GM13977 (cell line): Measurements from ENCODE around the gene TFR2.
A peak's percentile ranks its signal among the peaks of the same experiment; 100 is the strongest.

ENCODE experiments used
- DNase-seq: peaks from one replicate; pipeline ENCODE4 v3.0.0; 2012; ENCODE audit warnings: low spot score
- in situ Hi-C: fragments of 300-500 bp; cut with MboI; formaldehyde crosslinking; loops from one replicate; pipeline ENCODE4 v1.12.0; 2022; ENCODE audit warnings: low sequenced_read_pairs, low pct_unique_long_range_greater_than_20kb, mixed read lengths, inconsistent platforms; ENCODE audit not compliant: unreplicated experiment
- TF ChIP-seq, protein P1 (sequence below): IDR thresholded peaks from 2 replicates; pipeline ENCODE4 v1.5.1; 2012; ENCODE audit warnings: mild to moderate bottlenecking, control low read depth; ENCODE audit not compliant: insufficient read depth; ENCODE audit errors: extremely low read depth, missing control alignments

The TFR2 gene

DNA sequence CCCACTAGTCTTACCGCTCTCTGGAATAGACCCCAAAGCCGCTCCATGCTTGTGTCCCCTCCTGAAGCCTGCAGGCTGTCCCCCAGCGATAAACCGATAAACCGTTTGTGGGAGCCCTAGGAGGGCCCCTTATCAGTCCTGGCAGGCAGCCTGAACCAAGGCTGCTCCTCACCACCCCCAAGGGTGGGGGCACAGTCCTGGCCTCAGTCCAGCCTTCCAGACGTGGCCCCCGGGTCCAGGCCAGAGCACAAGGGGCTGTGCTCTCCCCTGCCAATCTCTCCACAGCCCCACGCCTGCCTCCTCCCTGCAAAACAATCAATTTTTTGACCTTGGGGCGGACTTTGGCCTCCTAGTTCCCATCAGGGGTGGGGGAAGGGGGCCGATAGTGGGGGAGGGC is at the start of gene TFR2:
TSS of gene TFR2 (minus strand) at position 90 of the 397 bp plus-strand sequence. CDS start at position 47, 43 bp downstream.
- TF ChIP-seq, protein P1, sequence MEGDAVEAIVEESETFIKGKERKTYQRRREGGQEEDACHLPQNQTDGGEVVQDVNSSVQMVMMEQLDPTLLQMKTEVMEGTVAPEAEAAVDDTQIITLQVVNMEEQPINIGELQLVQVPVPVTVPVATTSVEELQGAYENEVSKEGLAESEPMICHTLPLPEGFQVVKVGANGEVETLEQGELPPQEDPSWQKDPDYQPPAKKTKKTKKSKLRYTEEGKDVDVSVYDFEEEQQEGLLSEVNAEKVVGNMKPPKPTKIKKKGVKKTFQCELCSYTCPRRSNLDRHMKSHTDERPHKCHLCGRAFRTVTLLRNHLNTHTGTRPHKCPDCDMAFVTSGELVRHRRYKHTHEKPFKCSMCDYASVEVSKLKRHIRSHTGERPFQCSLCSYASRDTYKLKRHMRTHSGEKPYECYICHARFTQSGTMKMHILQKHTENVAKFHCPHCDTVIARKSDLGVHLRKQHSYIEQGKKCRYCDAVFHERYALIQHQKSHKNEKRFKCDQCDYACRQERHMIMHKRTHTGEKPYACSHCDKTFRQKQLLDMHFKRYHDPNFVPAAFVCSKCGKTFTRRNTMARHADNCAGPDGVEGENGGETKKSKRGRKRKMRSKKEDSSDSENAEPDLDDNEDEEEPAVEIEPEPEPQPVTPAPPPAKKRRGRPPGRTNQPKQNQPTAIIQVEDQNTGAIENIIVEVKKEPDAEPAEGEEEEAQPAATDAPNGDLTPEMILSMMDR = no peak
- no peak for DNase-seq
- in situ Hi-C loops = no loop called here

DNA sequence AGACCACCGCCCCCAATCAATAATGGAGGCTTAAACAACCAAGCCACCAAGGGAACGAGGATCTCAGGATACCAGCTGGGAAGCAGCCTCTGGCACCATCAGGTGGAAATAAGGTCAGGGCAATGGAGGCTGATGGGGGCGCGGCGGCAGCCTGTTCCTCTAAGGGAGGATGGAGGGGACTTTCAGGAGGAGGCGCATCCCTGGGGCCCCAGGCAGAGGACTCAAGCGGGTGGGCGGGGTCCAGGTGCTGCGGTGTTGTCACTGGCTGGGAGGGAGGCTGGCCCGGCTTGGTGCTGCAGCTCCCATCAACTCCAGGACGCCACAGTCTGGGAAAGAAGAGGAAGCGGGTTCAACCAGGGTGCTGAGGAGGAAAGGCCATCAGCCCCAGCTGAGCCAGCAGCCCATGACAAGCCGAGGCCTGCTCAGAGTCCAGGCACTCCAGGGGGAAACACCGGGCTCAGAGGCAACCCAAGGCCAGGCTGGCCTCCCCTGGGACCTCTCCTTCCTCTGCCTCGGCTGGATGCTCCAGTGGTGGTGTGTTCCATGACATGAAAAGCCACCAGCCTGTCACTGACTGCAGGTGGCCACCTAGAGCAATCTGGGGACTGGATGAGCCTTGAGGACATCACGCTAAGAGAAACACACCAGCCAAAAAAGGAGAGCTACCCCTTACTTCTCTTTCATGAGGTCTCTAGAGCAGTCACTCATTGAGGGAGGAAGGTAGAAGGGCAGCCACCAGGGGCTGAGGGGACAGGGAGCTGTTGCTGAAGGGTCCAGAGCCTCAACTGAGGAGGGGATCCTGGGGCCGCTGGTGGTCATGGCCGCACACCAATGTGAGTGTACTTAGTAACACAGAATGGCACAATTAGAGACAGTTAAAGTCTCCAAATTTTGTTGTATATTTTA is 48.1 kb upstream of the TFR2 start:
- in situ Hi-C loops = no loop called here
- DNase-seq = peak; percentile 42
- TF ChIP-seq, protein P1 = no peak

DNA sequence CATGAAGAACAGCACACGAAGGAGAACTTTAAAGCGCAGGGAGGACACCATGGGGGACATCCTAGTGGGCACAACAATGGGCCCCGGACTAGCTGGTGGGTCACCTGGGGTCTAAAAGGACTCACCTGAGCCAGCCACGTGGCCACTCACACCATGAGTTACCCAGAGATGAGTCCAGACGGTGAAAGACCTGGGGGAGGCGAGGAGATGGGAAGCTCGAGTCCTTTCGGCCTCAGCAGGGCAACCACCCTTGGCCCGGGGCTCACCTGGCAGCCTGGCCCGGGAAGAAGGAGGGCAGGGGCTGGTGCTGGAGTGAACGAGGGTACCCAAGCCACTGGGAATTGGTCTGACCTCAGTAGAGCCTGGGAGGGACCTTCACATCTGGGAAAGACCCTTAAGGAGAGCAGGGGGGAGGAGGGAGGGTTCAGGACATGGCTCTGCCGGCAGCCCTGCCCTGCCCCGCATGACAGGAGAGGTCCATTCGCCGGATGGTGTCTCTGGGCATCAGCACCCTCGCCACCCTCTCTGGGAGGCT is 47.0 kb upstream of the TFR2 start:
- no peak for DNase-seq
- in situ Hi-C loops = no loop called here
- TF ChIP-seq, protein P1 = no peak

DNA sequence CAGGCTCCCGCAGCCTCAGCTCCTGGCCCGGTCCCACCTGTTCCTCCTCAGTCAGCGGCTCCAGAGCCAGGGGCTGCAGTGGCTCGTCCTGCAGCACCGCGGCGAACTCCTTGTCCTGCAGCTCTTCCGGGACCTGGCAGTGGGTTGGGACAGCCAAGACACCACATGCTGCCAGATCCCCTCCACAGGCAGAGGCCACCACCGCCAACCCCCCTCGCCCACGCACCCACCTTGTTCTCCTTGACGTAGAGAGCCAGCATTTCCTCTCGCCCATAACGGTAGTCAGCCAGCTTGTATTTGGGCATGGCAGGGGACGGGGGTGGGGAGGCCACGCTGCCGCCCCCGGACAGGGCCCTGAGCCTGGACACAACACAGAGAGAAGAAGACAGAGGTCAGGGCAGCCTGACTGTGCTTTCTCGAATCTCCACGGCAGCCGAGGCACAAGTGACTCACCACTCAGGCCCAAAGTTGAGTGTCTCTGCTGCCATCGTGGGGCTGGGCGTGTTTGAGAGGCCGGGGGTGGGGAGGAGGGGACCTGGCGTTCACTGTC is 46.5 kb upstream of the TFR2 start:
- TF ChIP-seq, protein P1 = no peak
- no peak for DNase-seq
- in situ Hi-C loops = no loop called here

DNA sequence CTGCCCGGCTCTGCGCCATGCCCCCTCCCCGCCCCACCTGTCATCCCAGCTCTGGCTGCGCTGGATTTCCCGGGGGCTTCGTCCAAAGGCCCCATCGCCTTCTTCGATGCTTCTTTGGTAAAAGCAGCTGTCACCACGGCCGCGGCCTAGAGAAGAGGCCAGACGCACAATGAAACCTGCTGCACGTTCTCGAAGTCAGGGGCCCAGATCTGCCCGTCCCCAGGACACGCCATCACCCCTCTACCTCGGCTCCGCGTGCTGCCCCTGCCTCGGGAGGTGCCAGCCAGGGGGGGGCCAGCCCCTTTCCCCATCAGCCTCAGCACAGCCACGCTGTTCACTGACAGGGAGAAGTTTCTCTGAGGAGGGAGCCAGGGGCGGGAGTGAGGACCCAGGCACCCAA is 45.9 kb upstream of the TFR2 start:
- in situ Hi-C loops = no loop called here
- no peak for DNase-seq
- TF ChIP-seq, protein P1 = no peak

DNA sequence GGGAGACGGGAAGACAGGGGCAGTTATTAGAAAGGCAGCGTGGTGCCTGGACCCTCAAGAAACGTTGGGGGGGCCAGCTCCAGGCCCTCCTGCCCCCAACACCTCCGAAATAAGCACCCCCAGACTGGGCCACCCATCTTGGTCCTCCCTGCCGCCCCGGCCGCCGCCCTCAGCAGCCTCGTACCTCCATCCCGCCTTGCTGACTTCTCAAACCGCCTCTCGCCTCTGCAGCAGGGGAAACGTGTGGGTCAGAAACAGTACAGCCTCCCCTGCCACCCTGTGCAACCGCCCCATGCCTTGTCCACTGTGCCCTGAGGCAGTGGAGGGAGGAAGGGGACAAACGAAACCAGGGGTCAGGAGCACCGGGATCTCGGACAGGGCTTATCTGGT is 45.5 kb upstream of the TFR2 start:
- DNase-seq = no peak
- TF ChIP-seq, protein P1 = no peak
- in situ Hi-C loops = no loop called here
